ENCODE measurements around the gene LCMT1.

DNA sequence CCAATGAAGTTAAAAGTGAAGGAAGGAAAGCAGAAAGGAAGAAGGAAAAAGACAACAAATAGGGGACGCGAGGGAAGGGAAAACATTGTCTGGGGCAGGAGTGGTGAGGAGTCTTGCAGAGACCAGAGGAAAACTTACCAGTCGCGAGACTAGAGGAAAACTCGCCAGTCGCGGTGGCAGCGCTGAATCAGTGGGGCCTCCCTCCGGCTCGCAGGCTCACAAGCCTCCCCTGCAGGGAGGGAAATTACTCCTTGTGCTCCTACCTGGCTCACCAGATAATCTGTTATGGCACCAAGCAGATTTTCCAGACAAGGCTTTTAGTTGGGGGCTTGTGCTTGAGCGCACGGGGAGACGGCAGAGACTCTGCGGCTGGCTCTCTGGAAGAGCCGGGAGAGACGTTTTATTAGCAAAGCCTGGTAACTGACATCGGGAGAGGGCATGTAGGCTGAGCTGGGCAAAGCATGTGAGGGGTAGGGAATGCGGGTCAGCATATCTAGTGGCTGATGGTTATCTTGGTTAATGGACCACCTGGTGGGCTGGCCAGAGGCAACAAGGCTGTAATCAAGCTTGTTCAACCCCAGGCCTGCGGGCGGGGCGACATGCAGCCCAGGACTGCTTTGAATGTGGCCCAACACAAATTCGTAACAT is 37.1 kb downstream of the LCMT1 start:
- TF ChIP-seq, protein P1, sequence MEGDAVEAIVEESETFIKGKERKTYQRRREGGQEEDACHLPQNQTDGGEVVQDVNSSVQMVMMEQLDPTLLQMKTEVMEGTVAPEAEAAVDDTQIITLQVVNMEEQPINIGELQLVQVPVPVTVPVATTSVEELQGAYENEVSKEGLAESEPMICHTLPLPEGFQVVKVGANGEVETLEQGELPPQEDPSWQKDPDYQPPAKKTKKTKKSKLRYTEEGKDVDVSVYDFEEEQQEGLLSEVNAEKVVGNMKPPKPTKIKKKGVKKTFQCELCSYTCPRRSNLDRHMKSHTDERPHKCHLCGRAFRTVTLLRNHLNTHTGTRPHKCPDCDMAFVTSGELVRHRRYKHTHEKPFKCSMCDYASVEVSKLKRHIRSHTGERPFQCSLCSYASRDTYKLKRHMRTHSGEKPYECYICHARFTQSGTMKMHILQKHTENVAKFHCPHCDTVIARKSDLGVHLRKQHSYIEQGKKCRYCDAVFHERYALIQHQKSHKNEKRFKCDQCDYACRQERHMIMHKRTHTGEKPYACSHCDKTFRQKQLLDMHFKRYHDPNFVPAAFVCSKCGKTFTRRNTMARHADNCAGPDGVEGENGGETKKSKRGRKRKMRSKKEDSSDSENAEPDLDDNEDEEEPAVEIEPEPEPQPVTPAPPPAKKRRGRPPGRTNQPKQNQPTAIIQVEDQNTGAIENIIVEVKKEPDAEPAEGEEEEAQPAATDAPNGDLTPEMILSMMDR (conservative IDR thresholded peaks at IDR 0.05; ENCODE audit: low read depth, low read length), result no peak
- TF ChIP-seq POLR2A (IDR thresholded peaks at IDR 0.05; ENCODE audit: low read depth, low read length) (no peak), RFX5 (IDR thresholded peaks at IDR 0.05; ENCODE audit: low read depth, low read length) (no peak), MAFK (IDR thresholded peaks at IDR 0.05; ENCODE audit: low read depth, low read length) (no peak), BHLHE40 (IDR thresholded peaks at IDR 0.05; ENCODE audit: low read depth, low read length) (no peak), CEBPB (IDR thresholded peaks at IDR 0.05; ENCODE audit: low read depth, low read length) (no peak), MAZ (IDR thresholded peaks at IDR 0.05; ENCODE audit: borderline replicate concordance, low read depth, low read length) (no peak), FOS (IDR thresholded peaks at IDR 0.05; ENCODE audit: low read depth, low read length) (no peak), RCOR1 (IDR thresholded peaks at IDR 0.05; ENCODE audit: insufficient replicate concordance, low read length) (no peak)
- TF ChIP-seq, protein P2, sequence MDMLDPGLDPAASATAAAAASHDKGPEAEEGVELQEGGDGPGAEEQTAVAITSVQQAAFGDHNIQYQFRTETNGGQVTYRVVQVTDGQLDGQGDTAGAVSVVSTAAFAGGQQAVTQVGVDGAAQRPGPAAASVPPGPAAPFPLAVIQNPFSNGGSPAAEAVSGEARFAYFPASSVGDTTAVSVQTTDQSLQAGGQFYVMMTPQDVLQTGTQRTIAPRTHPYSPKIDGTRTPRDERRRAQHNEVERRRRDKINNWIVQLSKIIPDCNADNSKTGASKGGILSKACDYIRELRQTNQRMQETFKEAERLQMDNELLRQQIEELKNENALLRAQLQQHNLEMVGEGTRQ (IDR thresholded peaks at IDR 0.05; ENCODE audit: low read depth, low read length), result no peak

All from IMR-90 (cell line).